Large intestine (tissue), 3 donors: ENCODE data around the gene ZNF488. TPM values are rescaled to one million over a fixed set of nuclear protein-coding genes. Genes with fewer than 3 reads are reported as not detected.

Experiments used
- DNase-seq, 2 donors: peaks; one replicate each; pipeline versions ENCODE4 v3.0.0 to v3.0.0-alpha.2; 2013
- H3K27ac ChIP-seq: one replicate; pipeline ENCODE4 v1.5.1; 2013; ENCODE audit warnings: low read length
- H3K27me3 ChIP-seq: 2 replicates; pipeline ENCODE4 v1.6.1; 2013; ENCODE audit warnings: low read length; ENCODE audit not compliant: control insufficient read depth, insufficient read depth
- H3K36me3 ChIP-seq: 2 replicates; pipeline ENCODE4 v1.6.1; 2013; ENCODE audit warnings: low read length; ENCODE audit not compliant: control insufficient read depth, insufficient read depth
- H3K4me1 ChIP-seq: one replicate; pipeline ENCODE4 v1.6.1; 2013; ENCODE audit warnings: low read length; ENCODE audit not compliant: control insufficient read depth, insufficient read depth
- H3K4me3 ChIP-seq: one replicate; pipeline ENCODE4 v1.5.1; 2013; ENCODE audit warnings: low read length
- H3K9me3 ChIP-seq: one replicate; pipeline ENCODE4 v1.6.1; 2013; ENCODE audit warnings: mild to moderate bottlenecking, low read depth, low read length, moderate library complexity; ENCODE audit not compliant: control insufficient read depth
- WGBS: methylation state at CpG from one replicate; pipeline ENCODE4 v1.1.5; 2013; ENCODE audit warnings: low lambda C conversion rate; ENCODE audit not compliant: insufficient coverage; 5-methylcytosine and 5-hydroxymethylcytosine counted together
- polyA plus RNA-seq: library from polyadenylated mRNA; unstranded; fragments of 120-200 nt; gene quantifications from one replicate; pipeline ENCODE4 v1.2.1, GENCODE V29; 2013

Gene ZNF488
- polyA plus RNA-seq, 1 donor = 2.2 TPM

DNA sequence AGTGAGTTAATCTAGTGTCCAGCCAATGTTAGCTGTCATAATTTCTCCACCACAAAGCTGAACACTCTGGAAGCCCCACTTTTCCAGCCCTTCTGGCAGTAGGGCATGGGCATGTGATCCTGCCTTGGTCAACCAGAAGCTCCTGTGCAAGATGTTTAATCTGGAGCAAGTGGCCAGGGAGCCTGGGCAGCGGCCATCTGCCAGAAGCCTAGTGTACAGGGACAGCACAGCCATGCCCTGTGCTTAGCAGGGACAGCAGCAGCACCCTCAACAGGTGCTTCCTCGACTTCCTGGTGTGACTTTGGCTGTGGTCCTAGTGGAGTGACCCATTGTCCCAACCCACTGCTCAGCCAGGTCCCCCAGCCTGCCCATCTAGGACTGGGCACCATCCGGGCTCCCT lies 25.6 kb downstream of the ZNF488 start:
- Histone ChIP-seq H3K27ac (no peak overlapping the region), H3K36me3 (no peaks in the 10 kb centered on the region), H3K9me3 (no peaks in the 10 kb centered on the region), H3K27me3 (no peaks in the 10 kb centered on the region), H3K4me3 (no peak overlapping the region), H3K4me1 (peaks cover 6% of the 10 kb centered on the region)
- no CpG with 5 or more reads among the region's 3 CpGs for WGBS
- DNase-seq = no peak

DNA sequence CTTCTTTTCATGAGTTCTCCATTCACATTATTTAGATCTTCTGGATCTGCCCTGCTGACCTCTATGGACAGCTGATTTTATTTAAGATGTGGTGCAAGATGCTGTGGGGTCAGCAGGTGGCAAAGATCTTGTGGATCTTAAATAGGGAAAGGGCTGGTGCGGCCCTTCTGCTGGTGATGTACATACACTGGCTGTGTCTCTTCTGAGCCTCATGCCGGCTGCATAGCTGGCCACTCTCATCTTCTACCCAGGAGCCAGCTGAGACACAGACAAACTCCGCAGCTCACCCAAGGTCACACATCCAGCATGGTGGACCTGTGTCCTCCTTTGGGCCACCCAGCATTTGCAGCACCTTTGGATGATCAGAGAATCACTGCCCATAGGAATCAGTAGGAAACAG lies 26.2 kb downstream of the ZNF488 start:
- peaks cover 3% of the 10 kb centered on the region for H3K4me1 ChIP-seq
- no peaks in the 10 kb centered on the region for H3K27me3 ChIP-seq
- 100% methylated on average over 1 of the region's 3 CpGs for WGBS
- no peak overlapping the region for H3K4me3 ChIP-seq
- no peaks in the 10 kb centered on the region for H3K36me3 ChIP-seq
- H3K9me3 ChIP-seq = no peaks in the 10 kb centered on the region
- no peak overlapping the region for H3K27ac ChIP-seq
- no peak for DNase-seq

GRCh38 chr10:47357131-47357582 lies 26.9 kb downstream of the ZNF488 start:
- WGBS = no CpG with 5 or more reads among the region's 12 CpGs
- no peaks in the 10 kb centered on the region for H3K27me3 ChIP-seq

GRCh38 chr10:47356708-47357107 lies 27.4 kb downstream of the ZNF488 start:
- no peak for DNase-seq
- Histone ChIP-seq H3K27ac (no peak overlapping the region), H3K9me3 (no peaks in the 10 kb centered on the region), H3K36me3 (no peaks in the 10 kb centered on the region), H3K27me3 (no peaks in the 10 kb centered on the region), H3K4me3 (no peak overlapping the region), H3K4me1 (peaks cover 3% of the 10 kb centered on the region)
- WGBS = no CpG with 5 or more reads among the region's 5 CpGs

More at GRCh38 chr10:47357131-47357582, 26.9 kb downstream of the ZNF488 start:
- Histone ChIP-seq H3K4me3 (no peak overlapping the region), H3K36me3 (no peaks in the 10 kb centered on the region), H3K9me3 (no peaks in the 10 kb centered on the region), H3K4me1 (peaks cover 3% of the 10 kb centered on the region), H3K27ac (no peak overlapping the region)
- no peak for DNase-seq

DNA sequence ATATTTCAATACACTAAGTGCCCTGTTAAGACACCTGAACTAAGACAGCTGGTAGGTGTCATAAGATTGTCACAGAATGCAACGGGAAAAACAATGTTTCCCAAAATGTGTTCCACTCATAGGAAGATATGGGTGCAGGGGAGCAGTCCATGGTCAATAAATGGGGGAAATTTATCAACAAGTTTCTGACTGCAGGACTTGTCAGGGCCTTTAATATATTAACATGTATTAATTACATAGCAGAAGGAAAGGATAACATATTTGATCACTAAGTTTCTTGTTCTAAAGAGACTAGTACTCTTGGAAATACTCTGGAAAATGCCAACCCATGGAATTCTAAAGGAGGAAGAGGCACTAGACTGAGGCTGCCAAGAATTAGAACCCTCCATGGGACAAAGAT lies 29.2 kb downstream of the ZNF488 start:
- H3K4me3 ChIP-seq = no peak overlapping the region

GRCh38 chr10:47354165-47354564 lies 29.9 kb downstream of the ZNF488 start:
- Histone ChIP-seq H3K9me3 (no peaks in the 10 kb centered on the region), H3K4me1 (no peaks in the 10 kb centered on the region), H3K27ac (no peak overlapping the region), H3K4me3 (no peak overlapping the region), H3K36me3 (no peaks in the 10 kb centered on the region), H3K27me3 (no peaks in the 10 kb centered on the region)
- WGBS = no CpG with 5 or more reads among the region's 4 CpGs
- DNase-seq = no peak

More for the DNA sequence above, 29.2 kb downstream of the ZNF488 start:
- H3K4me1 ChIP-seq = no peaks in the 10 kb centered on the region
- no peak for DNase-seq
- no peaks in the 10 kb centered on the region for H3K9me3 ChIP-seq
- WGBS = 80% methylated on average over 1 of the region's 1 CpG
- no peak overlapping the region for H3K27ac ChIP-seq
- no peaks in the 10 kb centered on the region for H3K27me3 ChIP-seq
- no peaks in the 10 kb centered on the region for H3K36me3 ChIP-seq

DNA sequence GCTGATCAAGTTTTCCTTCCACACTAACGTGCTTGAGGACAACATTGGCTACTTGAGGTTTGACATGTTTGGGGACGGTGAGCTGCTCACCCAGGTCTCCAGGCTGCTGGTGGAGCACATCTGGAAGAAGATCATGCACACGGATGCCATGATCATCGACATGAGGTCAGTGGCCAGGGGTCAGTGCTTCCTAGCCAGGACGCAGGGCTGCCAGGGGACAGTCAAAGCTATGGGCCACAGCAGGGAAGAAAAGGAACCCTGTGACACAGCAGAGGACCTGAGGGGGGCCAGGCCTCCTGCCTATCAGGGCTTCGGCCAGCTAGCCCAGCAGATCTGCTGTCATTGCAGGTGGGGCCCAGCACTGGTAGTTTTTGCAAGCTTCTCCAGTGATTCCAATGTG lies 30.7 kb downstream of the ZNF488 start:
- Histone ChIP-seq H3K4me1 (no peaks in the 10 kb centered on the region), H3K4me3 (no peak overlapping the region), H3K36me3 (no peaks in the 10 kb centered on the region), H3K27me3 (no peaks in the 10 kb centered on the region), H3K9me3 (no peaks in the 10 kb centered on the region), H3K27ac (no peak overlapping the region)
- no peak for DNase-seq
- no CpG with 5 or more reads among the region's 6 CpGs for WGBS

DNA sequence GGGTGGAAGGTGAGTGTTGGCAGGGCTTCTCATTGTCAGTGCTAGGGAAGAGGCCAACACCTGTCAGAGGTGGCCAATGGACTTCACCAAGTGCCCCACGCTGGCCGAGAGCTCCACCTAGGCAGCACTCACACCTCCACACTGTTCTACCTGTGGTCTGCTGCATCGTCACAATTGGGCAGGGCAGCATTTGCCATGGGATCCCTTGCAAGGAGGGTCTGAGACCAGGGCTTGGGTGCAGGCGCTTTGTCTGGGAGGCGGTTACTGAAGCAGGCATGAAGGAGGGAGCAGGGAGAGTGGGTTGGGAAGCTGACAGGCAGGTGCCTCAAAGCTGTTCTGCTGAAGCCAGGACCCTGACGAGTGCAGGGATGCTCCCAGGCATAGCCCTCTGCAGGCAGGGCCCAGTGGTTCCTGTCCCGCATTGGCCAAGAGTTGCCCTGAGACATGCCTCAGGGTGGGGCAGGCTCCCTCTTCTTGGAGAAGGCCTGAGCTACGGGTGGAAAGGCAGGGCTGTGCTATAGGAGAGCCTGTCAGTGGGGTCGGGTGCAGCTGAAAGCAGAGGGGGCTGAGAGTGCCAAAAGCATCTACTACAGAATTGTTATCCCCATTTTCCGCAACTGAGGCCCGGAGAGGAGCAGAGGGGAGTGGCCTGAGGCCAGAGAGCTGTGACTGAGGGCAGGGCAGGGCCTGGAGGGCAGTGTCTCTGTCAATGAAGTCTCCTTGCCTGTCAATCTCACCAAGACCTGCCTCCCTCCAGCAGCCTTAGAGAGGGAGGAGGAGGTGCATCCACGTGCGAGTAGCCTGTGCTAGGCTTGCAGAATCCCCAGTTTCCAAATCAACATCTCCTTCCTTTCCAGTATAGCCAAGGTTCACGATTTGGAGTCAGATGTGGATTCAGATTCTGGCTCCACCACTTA lies 31.9 kb downstream of the ZNF488 start:
- WGBS = 80% methylated on average over 1 of the region's 14 CpGs
- H3K36me3 ChIP-seq = no peaks in the 10 kb centered on the region
- no peak overlapping the region for H3K4me3 ChIP-seq
- no peak overlapping the region for H3K27ac ChIP-seq
- H3K27me3 ChIP-seq = no peaks in the 10 kb centered on the region
- no peaks in the 10 kb centered on the region for H3K4me1 ChIP-seq
- no peaks in the 10 kb centered on the region for H3K9me3 ChIP-seq
- no peak for DNase-seq

- Histone ChIP-seq H3K27ac (no peak overlapping the region), H3K4me1 (no peaks in the 10 kb centered on the region), H3K9me3 (no peaks in the 10 kb centered on the region), H3K4me3 (no peak overlapping the region), H3K36me3 (no peaks in the 10 kb centered on the region), H3K27me3 (no peaks in the 10 kb centered on the region)
- no peak for DNase-seq
- no CpG with 5 or more reads among the region's 39 CpGs for WGBS
Observed at GRCh38 chr10:47350671-47351640, 33.1 kb downstream of the ZNF488 start.

DNA sequence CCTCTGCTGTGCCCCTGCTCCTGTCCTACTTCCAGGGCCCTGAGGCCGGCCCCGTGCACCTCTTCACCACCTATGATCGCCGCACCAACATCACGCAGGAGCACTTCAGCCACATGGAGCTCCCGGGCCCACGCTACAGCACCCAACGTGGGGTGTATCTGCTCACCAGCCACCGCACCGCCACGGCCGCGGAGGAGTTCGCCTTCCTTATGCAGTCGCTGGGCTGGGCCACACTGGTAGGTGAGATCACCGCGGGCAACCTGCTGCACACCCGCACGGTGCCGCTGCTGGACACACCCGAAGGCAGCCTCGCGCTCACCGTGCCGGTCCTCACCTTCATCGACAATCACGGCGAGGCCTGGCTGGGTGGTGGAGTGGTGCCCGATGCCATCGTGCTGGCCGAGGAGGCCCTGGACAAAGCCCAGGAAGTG lies 34.1 kb downstream of the ZNF488 start:
- H3K9me3 ChIP-seq = no peaks in the 10 kb centered on the region
- H3K36me3 ChIP-seq = no peaks in the 10 kb centered on the region
- no peak for DNase-seq
- no peaks in the 10 kb centered on the region for H3K4me1 ChIP-seq
- no CpG with 5 or more reads among the region's 31 CpGs for WGBS
- H3K27ac ChIP-seq = no peak overlapping the region
- H3K4me3 ChIP-seq = no peak overlapping the region
- no peaks in the 10 kb centered on the region for H3K27me3 ChIP-seq
